Gastroesophageal sphincter (tissue), 3 donors: ENCODE measurements around the gene SLC26A3.

ENCODE experiments used
- EP300 ChIP-seq: sonication (generic); formaldehyde crosslinking; IDR thresholded peaks from one replicate; pipeline ENCODE4 v1.6.1; 2017; ENCODE audit warnings: antibody characterized with exemption, mild to moderate bottlenecking
- POLR2A ChIP-seq, 2 donors: fragments of 450-650 bp; IDR thresholded peaks; one replicate each; pipeline ENCODE4 v1.6.1; 2017; ENCODE audit warnings: antibody characterized with exemption in 2 of 2, mild to moderate bottlenecking in 2 of 2, moderate library complexity in 1 of 2
- POLR2AphosphoS5 ChIP-seq: sonication (generic); formaldehyde crosslinking; IDR thresholded peaks from one replicate; pipeline ENCODE4 v1.6.1; 2017; ENCODE audit warnings: antibody characterized with exemption
- TF ChIP-seq, protein P1 (sequence below), 4 experiments: fragments of 200-600 bp in 2 of 4; fragments of 450-650 bp in 2 of 4; sonication (generic) in 1 of 4; IDR thresholded peaks; one replicate each; pipeline ENCODE4 v1.5.1; 2017 to 2019; ENCODE audit warnings: antibody characterized with exemption in 4 of 4, mild to moderate bottlenecking in 2 of 4, moderate library complexity in 2 of 4

DNA sequence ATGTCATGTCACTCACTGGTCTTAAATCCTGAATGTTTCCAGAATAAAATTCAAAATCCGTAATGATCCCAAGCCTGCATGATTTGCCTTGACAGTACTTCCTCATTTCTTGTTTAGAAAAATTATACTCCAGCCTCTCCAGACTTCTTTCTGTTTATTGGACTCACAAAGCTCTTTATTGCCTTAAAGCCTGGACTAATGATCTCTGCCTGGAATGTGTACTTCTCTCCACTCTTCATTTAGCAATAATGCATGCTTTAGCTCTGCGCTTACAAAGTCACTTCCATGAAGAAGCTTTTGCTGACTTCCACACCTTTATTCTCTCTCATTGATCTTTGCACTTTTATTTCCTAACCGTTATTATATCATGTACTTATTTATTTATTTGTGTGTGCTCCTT lies 27.4 kb upstream of the SLC26A3 start:
- TF ChIP-seq, protein P1, sequence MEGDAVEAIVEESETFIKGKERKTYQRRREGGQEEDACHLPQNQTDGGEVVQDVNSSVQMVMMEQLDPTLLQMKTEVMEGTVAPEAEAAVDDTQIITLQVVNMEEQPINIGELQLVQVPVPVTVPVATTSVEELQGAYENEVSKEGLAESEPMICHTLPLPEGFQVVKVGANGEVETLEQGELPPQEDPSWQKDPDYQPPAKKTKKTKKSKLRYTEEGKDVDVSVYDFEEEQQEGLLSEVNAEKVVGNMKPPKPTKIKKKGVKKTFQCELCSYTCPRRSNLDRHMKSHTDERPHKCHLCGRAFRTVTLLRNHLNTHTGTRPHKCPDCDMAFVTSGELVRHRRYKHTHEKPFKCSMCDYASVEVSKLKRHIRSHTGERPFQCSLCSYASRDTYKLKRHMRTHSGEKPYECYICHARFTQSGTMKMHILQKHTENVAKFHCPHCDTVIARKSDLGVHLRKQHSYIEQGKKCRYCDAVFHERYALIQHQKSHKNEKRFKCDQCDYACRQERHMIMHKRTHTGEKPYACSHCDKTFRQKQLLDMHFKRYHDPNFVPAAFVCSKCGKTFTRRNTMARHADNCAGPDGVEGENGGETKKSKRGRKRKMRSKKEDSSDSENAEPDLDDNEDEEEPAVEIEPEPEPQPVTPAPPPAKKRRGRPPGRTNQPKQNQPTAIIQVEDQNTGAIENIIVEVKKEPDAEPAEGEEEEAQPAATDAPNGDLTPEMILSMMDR (IDR thresholded peaks at IDR 0.05): no peak
- TF ChIP-seq POLR2AphosphoS5: no peak
- no peak for TF ChIP-seq POLR2A (IDR thresholded peaks at IDR 0.05)
- TF ChIP-seq EP300: no peak
